NCI-H146 treated with DMSO at 0.1 percent for 48 hours (cell line): ENCODE data around the gene PILRB.
"Not testable (repeated sequence)": the region's sequence is repeated elsewhere in the genome, so short reads cannot be mapped to it uniquely, and the experiment has no call there.

Experiments used
- DNase-seq: peaks from one replicate; lab custom pipeline; 2025; ENCODE audit not compliant: unreplicated experiment; lab: John Stamatoyannopoulos, UW

Gene PILRB

GRCh38 chr7:100373870-100374598 is 16.1 kb downstream of the PILRB start:
- DNase-seq: not testable (repeated sequence)

GRCh38 chr7:100374601-100375000 is 16.7 kb downstream of the PILRB start:
- no peak for DNase-seq

- no peak for DNase-seq
These were observed 18.1 kb downstream of the PILRB start for GRCh38 chr7:100376066-100376465.

- DNase-seq: no peak
These were observed 20.3 kb downstream of the PILRB start for GRCh38 chr7:100378114-100378755.

GRCh38 chr7:100380196-100380595 is 22.3 kb downstream of the PILRB start:
- DNase-seq: no peak

- DNase-seq: not testable (repeated sequence)
These were observed 23.8 kb downstream of the PILRB start for GRCh38 chr7:100381531-100382233.

GRCh38 chr7:100382234-100382853 is 24.4 kb downstream of the PILRB start:
- not testable (repeated sequence) for DNase-seq

- no peak for DNase-seq
These were observed 26.8 kb downstream of the PILRB start for GRCh38 chr7:100384628-100385294.

- no peak for DNase-seq
These were observed 29.0 kb downstream of the PILRB start for GRCh38 chr7:100386940-100387339.

- DNase-seq: no peak
These were observed 29.8 kb downstream of the PILRB start for GRCh38 chr7:100387695-100388094.

GRCh38 chr7:100389437-100390088 is 31.6 kb downstream of the PILRB start:
- DNase-seq: no peak

GRCh38 chr7:100390286-100391009 is 32.5 kb downstream of the PILRB start:
- DNase-seq: no peak

GRCh38 chr7:100393233-100393905 is 35.5 kb downstream of the PILRB start:
- DNase-seq: no peak

GRCh38 chr7:100394077-100394476 is 36.2 kb downstream of the PILRB start:
- DNase-seq: no peak

- no peak for DNase-seq
These were observed 38.6 kb downstream of the PILRB start for GRCh38 chr7:100396421-100396982.

- DNase-seq: no peak
These were observed 39.6 kb downstream of the PILRB start for GRCh38 chr7:100397315-100398081.

- DNase-seq: no peak
These were observed 40.3 kb downstream of the PILRB start for GRCh38 chr7:100398239-100398638.

- DNase-seq: no peak
These were observed 42.1 kb downstream of the PILRB start for GRCh38 chr7:100400041-100400440.
